ENCODE results near the gene PURA. TPM values are rescaled to one million over a fixed set of nuclear protein-coding genes. Genes with fewer than 3 reads are reported as not detected.

Gene PURA
- total RNA-seq, 1 experiment from 2014 or later, result 8.0 TPM

Other genes with a start within 250 kb of the PURA start
- 1.5 and 2.0 TPM in 2 replicates for gene NRG2, start 70.8 kb upstream of the PURA start, total RNA-seq (2014; rRNA removed; shearing (Covaris generic))
- gene IGIP, start 11.8 kb downstream of the PURA start, total RNA-seq (2014; rRNA removed; shearing (Covaris generic)), result 0.24 and 0.68 TPM in 2 replicates
- gene CYSTM1, start 61.1 kb downstream of the PURA start, total RNA-seq (2014; rRNA removed; shearing (Covaris generic)), result 46.1 and 53.8 TPM in 2 replicates
- gene PFDN1, start 189.0 kb downstream of the PURA start, total RNA-seq (2014; rRNA removed; shearing (Covaris generic)), result 266 and 273 TPM in 2 replicates
- 28.3 and 40.1 TPM in 2 replicates for gene HBEGF, start 232.5 kb downstream of the PURA start, total RNA-seq (2014; rRNA removed; shearing (Covaris generic))
- gene SLC4A9, start 246.1 kb downstream of the PURA start, total RNA-seq (2014; rRNA removed; shearing (Covaris generic)), result not detected in 2 replicates